T-helper 1 cell treated with Interleukin-12 subunit alpha and Interleukin-12 subunit beta and Interleukin-4 antibody, amounts not matched to agents 30 ng/mL and 1 ng/mL, for 36 hours (primary cell): ENCODE measurements around the gene RBP3. TPM values are rescaled to one million over a fixed set of nuclear protein-coding genes. Genes with fewer than 3 reads are reported as not detected.

Experiments
- intact Hi-C: fragments of 100-400 bp; cut with micrococcal nuclease; formaldehyde crosslinking; loops from one replicate; pipeline ENCODE4 v1.15.1; 2024
- total RNA-seq: library from RNA; stranded (reverse); gene quantifications from 2 replicates; pipeline ENCODE4 v1.2.3, GENCODE V29; 2022

The RBP3 gene
- total RNA-seq, 1 donor from 2014 or later = not detected

DNA sequence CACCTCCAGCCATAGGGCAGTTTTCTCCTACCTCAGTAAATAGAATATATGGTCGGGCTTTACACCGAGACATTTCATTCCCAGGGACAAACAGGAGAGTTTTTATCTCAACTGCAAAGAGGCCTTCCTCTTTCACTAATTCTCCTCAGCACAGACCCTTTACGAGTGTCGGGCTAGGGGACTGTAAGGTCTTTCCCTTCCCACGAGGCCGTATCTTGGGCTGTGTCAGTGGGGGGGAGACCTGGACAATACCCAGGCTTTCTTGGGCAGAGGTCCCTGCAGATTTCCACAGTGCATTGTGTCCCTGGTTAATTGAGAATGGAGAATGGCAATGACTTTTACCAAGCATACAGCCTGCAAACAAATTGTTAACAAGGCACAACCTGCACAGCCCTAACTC, 49.1 kb downstream of the RBP3 start:
- intact Hi-C loops = no loop called here

DNA sequence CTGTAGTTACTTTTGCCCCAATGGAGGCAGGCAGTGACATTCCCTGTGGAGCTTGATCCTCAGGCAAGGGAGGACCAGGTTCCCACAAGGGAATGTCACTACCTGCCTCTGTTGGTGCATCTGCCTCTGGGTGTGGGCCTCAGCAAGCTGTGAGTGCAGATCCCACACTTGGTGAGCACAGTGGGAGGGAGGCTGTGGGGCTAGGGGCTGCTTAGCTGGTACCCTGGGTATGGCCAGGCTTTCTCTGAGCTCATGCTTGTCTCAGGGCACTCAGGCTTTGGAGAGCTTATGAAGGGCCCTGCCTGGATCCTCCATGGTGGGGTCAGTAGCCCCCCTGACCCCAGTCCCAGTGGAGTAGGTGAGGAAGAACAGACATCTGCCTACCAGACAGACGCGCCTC, 52.1 kb downstream of the RBP3 start:
- intact Hi-C loops = no loop called here

DNA sequence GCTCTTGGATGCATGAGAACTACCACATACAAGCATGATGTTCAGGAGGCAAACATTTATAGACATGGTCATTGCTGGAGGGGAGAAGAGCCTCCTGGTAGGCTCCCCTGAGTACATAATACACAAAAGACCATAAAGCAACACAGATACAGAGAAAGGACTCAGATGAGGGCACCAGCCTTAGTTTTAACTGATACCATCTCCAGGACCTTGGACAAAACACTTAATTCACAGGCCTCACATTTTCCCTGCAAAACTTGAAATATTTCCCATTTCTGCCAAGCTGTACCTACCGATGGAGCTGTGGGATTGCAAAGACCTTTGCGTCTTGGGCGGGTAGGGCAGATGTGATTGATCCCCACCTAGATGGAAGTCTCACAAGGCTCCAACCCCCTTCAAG, 52.6 kb downstream of the RBP3 start:
- intact Hi-C loops = no loop called here

DNA sequence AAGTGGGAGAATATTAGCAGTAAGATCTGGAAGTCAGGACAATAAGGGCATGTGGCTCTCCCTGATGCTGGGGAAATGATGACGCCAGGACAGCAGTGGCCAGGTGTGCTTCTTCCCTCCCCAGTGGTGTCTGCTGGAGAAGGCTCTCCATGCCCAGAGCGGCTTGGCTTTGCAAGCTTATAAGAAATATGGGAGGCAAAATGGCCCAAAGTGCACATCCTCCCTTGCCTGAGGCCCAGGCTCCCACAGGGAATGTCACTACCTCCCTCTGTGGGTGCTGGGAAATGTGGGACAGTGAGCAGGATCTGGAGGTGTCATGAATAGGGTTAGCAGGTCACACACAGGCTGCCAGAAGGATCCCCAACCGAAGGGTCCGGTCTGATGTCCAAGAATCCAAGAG, 53.0 kb downstream of the RBP3 start:
- intact Hi-C loops = no loop called here

DNA sequence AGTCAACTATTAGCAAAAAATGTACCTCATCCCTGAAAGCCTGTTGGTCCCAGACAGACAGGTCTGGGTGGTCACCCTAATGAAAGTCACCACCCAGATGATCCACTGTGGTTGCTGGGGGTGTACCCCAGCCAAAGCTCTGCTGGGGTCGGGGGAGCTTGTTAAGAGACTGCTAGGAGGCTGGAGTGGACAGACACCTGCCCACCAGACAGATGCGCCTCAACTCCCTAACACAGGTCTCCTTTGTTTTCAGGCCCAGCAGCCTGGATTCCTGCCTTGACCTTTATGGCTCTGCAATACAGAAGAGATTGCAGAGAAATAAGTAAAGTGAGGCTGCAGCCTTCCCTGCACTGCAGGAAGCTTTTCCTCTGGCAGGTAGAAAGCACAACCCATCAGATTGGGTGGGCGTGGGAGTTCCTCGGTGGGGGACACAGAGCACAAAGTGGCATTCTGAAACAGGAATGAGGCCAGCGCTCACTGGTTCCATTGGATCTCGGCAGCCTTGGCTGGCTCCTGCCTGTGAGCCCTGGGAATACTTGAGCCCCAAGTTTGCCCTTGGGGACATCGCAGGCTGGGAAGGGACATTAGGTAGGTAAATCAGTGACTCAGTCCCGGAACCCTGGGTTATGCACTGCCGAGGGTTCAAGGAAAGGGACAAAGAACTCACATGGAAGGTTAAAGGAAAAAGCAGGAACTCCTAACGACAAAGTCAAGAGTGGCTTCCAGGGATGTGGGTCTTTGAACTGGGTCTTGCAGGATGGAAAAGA, 53.9 kb downstream of the RBP3 start:
- intact Hi-C loops = no loop called here

DNA sequence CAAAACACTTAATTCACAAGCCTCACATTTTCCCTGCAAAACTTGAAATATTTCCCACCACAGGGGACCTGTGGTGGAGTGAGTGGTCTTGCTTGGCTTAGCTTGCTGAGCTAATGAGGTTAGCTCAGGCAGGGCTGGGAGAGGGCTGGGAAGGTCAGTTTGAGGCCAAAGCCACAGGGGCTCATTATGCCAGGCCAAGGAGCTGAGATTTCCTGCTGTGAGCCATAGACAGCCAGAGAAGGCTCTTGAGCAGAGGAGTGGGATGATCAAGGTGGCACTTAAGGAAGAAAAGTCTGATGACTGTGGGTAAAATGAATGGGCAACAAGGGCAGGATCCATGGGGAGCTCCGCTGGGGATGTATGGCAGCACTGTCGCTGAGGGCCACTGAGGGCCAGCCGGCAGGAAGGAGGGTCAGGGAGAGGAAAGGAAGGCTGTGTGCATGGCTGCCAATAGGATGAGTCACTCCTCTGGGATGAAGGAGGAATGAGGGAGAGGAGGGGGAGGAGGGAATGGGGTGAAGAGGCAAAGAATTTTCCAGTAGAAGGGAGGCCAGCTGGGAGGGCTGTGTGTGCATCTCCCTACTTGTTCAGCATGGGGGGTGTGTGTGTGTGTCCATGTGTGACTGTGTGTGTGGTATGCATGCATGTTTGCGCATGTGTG, 54.6 kb downstream of the RBP3 start:
- intact Hi-C loops = no loop called here

DNA sequence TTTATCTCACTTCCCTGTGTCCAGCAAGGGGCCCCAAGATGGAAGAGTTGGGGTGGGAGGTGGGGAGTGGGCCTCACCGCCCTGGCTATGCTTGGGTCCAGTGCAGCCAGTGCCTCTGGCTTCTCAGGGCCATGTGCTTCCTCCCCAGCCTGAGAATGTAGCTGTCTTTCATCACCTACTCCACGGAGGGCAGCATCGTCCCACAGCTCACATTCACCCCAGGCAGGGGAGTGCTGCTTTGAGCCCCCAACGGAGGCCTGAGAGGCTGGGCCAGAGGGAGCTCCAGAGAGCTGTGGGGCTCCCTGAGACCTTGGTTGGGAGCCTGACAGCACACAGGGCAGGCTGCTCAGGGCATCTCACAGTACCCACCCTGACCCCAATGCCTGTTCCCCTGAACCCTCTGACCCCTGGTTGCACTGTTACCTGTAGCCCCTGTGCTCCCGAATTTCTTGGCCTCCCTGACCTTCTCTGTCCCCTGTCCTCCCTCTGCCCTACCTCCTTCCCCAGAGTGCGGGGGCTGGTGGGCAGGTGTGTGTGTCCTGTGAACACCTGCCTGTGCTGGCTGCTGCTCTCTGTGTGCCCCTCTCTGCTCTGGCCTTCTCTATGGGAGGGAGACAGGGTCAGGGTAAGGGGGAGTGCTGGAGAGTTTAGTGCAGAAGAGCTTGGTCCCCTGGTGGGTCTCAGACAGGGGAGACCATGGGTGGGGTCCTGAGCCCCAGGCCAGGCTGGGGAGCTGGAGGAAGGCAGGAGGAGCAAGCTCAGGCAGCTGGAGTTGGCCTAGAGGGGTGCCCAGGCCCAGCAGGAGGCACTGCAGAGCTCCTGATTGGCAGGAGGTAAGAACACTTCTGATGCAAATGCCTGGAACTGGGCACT, 55.5 kb downstream of the RBP3 start:
- intact Hi-C loops = no loop called here

DNA sequence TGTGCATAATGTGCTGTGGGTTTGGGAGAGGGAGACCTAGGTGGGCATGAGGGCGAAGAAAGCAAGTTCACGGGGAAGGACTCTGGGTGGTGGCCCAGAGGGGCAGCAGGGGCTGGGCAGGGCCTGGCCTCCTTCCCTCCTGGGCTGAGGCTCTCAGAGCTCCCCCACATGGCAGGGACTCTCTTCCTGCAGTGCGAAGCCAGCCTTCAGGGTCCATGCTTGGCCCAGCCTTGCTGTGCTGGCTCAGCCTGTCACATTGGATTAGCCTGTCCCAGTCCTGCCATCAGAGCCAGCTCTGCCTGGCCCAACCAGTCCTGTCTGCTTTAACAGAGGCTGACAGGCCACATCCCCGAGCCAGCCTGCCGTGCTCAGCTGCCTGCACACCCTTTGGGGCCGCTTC, 56.3 kb downstream of the RBP3 start:
- intact Hi-C loops = no loop called here

DNA sequence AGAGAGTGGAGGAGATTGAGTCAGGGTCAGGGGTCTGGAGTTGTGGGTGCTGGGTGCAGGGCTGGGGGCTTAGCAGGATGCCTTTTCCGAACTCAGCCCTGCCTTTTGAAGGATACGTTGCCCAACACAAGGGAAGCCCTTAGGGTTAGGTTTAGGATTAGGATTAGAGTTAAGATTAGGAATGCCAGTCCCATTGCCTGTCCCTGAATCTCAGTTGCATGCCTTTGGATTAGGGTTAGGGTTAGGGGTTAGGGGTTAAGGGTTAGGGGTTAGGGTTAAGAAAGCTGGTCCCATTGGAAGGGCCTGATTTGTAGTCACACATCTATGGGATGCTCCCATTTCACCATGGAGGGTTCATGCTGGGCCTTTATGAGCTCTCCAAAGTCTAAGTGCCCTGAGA, 56.8 kb downstream of the RBP3 start:
- intact Hi-C loops = no loop called here

DNA sequence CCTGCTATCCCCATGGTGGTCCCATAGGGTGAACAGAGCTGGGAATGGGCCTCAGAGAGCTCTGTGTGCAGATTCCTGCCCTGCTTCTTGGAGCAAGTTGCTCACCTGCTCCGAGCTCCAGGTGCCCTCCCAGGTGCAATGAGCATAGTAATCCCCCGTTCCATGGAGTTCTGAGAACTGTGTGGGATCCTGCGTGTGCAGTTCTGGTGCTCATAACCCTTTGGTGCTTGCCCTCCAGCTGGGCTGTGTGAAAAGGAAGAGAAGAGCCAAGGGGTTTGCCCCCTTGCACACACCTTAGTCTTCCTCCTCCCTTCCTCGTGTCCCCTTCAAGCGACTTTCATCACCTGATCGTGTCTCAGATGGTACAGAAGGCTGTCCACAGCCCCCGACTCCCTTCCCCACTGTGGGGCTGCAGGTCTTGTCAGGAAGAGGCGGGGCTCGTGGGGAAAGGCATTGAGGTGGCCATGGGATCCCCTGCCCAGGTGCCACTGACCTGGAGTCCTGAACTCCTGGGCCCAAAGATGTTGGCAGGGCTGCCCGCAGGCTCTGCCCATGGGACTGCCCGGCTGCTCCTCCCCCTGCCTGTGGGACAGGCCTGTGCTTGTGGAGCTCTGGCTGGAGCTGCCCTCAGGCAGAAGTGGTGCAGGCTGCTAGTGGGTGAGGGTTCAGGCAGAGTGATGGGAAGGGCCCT, 57.8 kb downstream of the RBP3 start:
- intact Hi-C loops = no loop called here

DNA sequence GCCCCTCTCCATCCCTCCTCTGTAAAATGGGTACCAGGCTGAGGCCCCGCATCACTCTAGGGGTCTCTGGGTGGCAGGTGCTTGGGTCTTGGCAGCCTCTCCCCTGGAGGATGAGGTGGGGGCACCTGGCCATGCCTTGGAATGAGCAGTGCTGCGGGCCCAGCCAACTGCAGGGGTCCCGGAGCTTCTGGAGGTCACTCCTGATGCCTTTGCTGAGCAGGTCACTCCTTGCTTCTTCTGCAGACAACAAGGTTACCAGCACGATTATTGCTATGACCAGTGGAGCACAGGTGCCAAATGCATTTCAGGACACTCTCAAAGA, 58.3 kb downstream of the RBP3 start:
- intact Hi-C loops = no loop called here

DNA sequence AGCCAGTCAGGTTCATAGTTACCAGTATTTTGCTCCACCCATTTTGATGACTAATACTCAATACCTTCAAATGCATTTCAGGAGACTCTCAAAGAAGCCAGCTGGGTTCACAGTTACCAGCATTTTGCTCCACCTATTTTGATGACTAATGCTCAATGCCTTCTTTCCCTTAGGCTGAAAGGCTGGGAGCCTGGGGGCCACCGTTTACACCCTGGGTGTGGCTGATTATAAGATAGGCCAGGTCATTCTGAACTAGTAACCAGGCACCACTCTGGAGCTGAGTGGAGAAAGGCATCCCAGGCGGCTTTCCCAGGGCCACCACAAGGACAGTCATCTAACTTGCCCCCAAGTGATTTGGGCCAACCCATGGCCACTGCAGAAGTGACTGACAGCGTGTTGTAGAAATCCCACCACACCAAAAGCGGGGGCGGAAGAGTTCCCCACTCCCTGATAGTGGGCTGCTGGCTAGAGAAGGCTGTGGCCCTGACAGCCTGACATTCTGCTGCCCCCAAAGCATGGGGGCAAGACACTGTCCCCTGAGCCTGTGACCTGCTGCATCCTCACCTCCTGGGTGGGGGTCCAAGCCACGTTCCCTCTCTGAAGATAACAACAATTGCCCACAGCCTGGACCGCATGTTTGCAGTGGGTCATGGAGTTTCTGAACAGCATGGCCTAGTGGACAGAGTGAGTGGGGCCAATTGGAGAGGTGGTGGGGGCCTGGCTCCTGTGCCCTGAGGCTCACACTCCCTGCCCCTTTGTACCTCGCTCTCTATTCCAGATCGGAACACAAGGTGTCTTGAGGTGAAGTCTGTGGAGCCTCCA, 58.9 kb downstream of the RBP3 start:
- intact Hi-C loops = no loop called here

Other genes with a start within 250 kb of the RBP3 start
- gene GDF10, start 48.2 kb upstream of the RBP3 start, total RNA-seq = not detected in 2 replicates
- not detected in 2 replicates for gene GDF2, start 25.9 kb upstream of the RBP3 start, total RNA-seq
- not detected in 2 replicates for gene ZNF488, start 35.9 kb downstream of the RBP3 start, total RNA-seq
- gene ANXA8, start 135.8 kb downstream of the RBP3 start, total RNA-seq = 0.32 and 0.66 TPM in 2 replicates
- not detected in 2 replicates for gene FAM25G, start 143.3 kb downstream of the RBP3 start, total RNA-seq
- gene AGAP9, start 175.3 kb downstream of the RBP3 start, total RNA-seq = 10.3 and 11.8 TPM in 2 replicates